IMR-90 (cell line): ENCODE data around the gene OMD. TPM values are rescaled to one million over a fixed set of nuclear protein-coding genes. Genes with fewer than 3 reads are reported as not detected.

Source experiments
- ATAC-seq: fragments of 200-7000 bp; cut with Tn5 transposase; 2 replicates; pipeline ENCODE4 v1.9.1; 2020; ENCODE audit warnings: low read depth, mild to moderate bottlenecking, moderate library complexity
- BruUV-seq: library from RNA; stranded (reverse); fragments of 400-500 nt; replicated peaks from 2 replicates; lab custom pipeline; 2021; lab: Mats Ljungman, UMichigan
- CTCF ChIA-PET: fragments of 300-600 bp; formaldehyde crosslinking; extraction: SDS; loops from one replicate; lab custom pipeline; 2021; ENCODE audit warnings: antibody characterized with exemption; lab: Yijun Ruan, JAX
- POLR2A ChIA-PET: fragments of 300-600 bp; sonication (Branson Sonifier 250); formaldehyde crosslinking; loops from one replicate; lab custom pipeline; 2022; ENCODE audit warnings: antibody characterized with exemption; ENCODE audit not compliant: unreplicated experiment; lab: Charles Lee
- DNase-seq: peaks from one replicate; pipeline ENCODE4 v3.0.0; 2013
- H2AFZ ChIP-seq: replicated peaks from 2 replicates; pipeline ENCODE3; 2013; ENCODE audit warnings: low read length, mild to moderate bottlenecking; ENCODE audit not compliant: poor library complexity
- H2AK5ac ChIP-seq: 2 replicates; pipeline ENCODE4 v1.6.1; 2013; ENCODE audit warnings: low read depth, low read length, inconsistent platforms
- H2AK9ac ChIP-seq: replicated peaks from 2 replicates; pipeline ENCODE3; 2013; ENCODE audit warnings: mild to moderate bottlenecking, low read depth, low read length, moderate library complexity; ENCODE audit not compliant: poor library complexity
- H2BK120ac ChIP-seq: 2 replicates; pipeline ENCODE4 v1.6.1; 2013; ENCODE audit warnings: low read depth, low read length, inconsistent platforms
- H2BK15ac ChIP-seq: 3 replicates; pipeline ENCODE4 v1.6.1; 2013; ENCODE audit warnings: low read depth, low read length, inconsistent platforms
- H2BK20ac ChIP-seq: 2 replicates; pipeline ENCODE4 v1.6.1; 2013; ENCODE audit warnings: low read depth, mild to moderate bottlenecking, inconsistent platforms, low read length, moderate library complexity
- H2BK5ac ChIP-seq: 2 replicates; pipeline ENCODE4 v1.6.1; 2013; ENCODE audit warnings: mild to moderate bottlenecking, low read depth, low read length, inconsistent platforms; ENCODE audit not compliant: poor library complexity, severe bottlenecking
- H3K14ac ChIP-seq: replicated peaks from 2 replicates; pipeline ENCODE4 v1.6.1; 2013; ENCODE audit warnings: low read depth, low read length, inconsistent platforms
- H3K18ac ChIP-seq: 2 replicates; pipeline ENCODE4 v1.6.1; 2013; ENCODE audit warnings: low read depth, low read length, control low read depth
- H3K23ac ChIP-seq: 2 replicates; pipeline ENCODE4 v1.6.1; 2013; ENCODE audit warnings: low read depth, low read length, inconsistent platforms
- H3K27ac ChIP-seq: 2 replicates; pipeline ENCODE4 v1.5.1; 2013; ENCODE audit warnings: mild to moderate bottlenecking, control low read depth, low read length; ENCODE audit not compliant: insufficient read depth
- H3K27me3 ChIP-seq: 2 replicates; pipeline ENCODE4 v1.6.1; 2013; ENCODE audit warnings: low read length; ENCODE audit not compliant: control insufficient read depth, insufficient read depth
- H3K36me3 ChIP-seq: 2 replicates; pipeline ENCODE4 v1.6.1; 2013; ENCODE audit warnings: low read length, mixed read lengths; ENCODE audit not compliant: control insufficient read depth, insufficient read depth
- H3K4ac ChIP-seq: 2 replicates; pipeline ENCODE4 v1.6.1; 2013; ENCODE audit warnings: low read depth, low read length, inconsistent platforms
- H3K4me1 ChIP-seq: 2 replicates; pipeline ENCODE4 v1.6.1; 2013; ENCODE audit warnings: low read length, mixed read lengths; ENCODE audit not compliant: control insufficient read depth, insufficient read depth
- H3K4me2 ChIP-seq: 2 replicates; pipeline ENCODE4 v1.6.1; 2013; ENCODE audit warnings: low read depth, mild to moderate bottlenecking, control low read depth, low read length, moderate library complexity
- H3K4me3 ChIP-seq: 2 replicates; pipeline ENCODE4 v1.5.1; 2013; ENCODE audit warnings: low read depth, mild to moderate bottlenecking, control low read depth, low read length, moderate library complexity; ENCODE audit not compliant: insufficient read depth
- H3K56ac ChIP-seq: 2 replicates; pipeline ENCODE4 v1.6.1; 2013; ENCODE audit warnings: low read length, inconsistent platforms; ENCODE audit not compliant: insufficient read depth; ENCODE audit errors: extremely low read depth
- H3K79me1 ChIP-seq, 2 experiments: 2 replicates each; pipeline ENCODE4 v1.6.1; 2013; ENCODE audit warnings: low read length in 2 of 2, inconsistent platforms in 1 of 2, low read depth in 1 of 2
- H3K9ac ChIP-seq: 2 replicates; pipeline ENCODE4 v1.6.1; 2013; ENCODE audit warnings: low read depth, low read length, control low read depth
- H3K9me1 ChIP-seq: 2 replicates; pipeline ENCODE4 v1.6.1; 2013; ENCODE audit warnings: low read length, inconsistent platforms; ENCODE audit not compliant: insufficient read depth
- H3K9me3 ChIP-seq: 2 replicates; pipeline ENCODE4 v1.6.1; 2013; ENCODE audit warnings: low read length; ENCODE audit not compliant: control insufficient read depth, insufficient read depth
- H4K20me1 ChIP-seq: 2 replicates; pipeline ENCODE4 v1.6.1; 2013; ENCODE audit warnings: low read length, inconsistent platforms; ENCODE audit not compliant: insufficient read depth
- H4K5ac ChIP-seq: 2 replicates; pipeline ENCODE4 v1.6.1; 2013; ENCODE audit warnings: mild to moderate bottlenecking, low read depth, low read length, control low read depth
- H4K8ac ChIP-seq, 2 experiments: 2 replicates each; pipeline ENCODE4 v1.6.1; 2013; ENCODE audit warnings: low read depth in 2 of 2, low read length in 2 of 2, control low read depth in 1 of 2, inconsistent platforms in 1 of 2
- H4K91ac ChIP-seq: 2 replicates; pipeline ENCODE4 v1.6.1; 2013; ENCODE audit warnings: low read depth, low read length, inconsistent platforms; ENCODE audit not compliant: insufficient read depth
- BHLHE40 ChIP-seq: fragments of 150-350 bp; IDR thresholded peaks from 2 replicates; pipeline ENCODE4 v1.6.1; 2016; ENCODE audit warnings: mild to moderate bottlenecking, low read depth, low read length
- CEBPB ChIP-seq: IDR thresholded peaks from 2 replicates; pipeline ENCODE4 v1.6.1; 2012; ENCODE audit warnings: low read depth, low read length, improper control_type of control experiment
- CHD1 ChIP-seq: IDR thresholded peaks from 2 replicates; pipeline ENCODE4 v1.6.1; 2012; ENCODE audit warnings: low read depth, low read length, improper control_type of control experiment
- FOS ChIP-seq: fragments of 150-350 bp; IDR thresholded peaks from 2 replicates; pipeline ENCODE4 v1.6.1; 2016; ENCODE audit warnings: low read depth, low read length
- MAFK ChIP-seq: IDR thresholded peaks from 2 replicates; pipeline ENCODE4 v1.6.1; 2012; ENCODE audit warnings: low read depth, low read length, improper control_type of control experiment
- MAZ ChIP-seq: IDR thresholded peaks from 2 replicates; pipeline ENCODE4 v1.6.1; 2012; ENCODE audit warnings: low read depth, mild to moderate bottlenecking, low read length, improper control_type of control experiment, moderate library complexity, borderline replicate concordance
- MXI1 ChIP-seq: IDR thresholded peaks from 2 replicates; pipeline ENCODE4 v1.6.1; 2012; ENCODE audit warnings: low read depth, mild to moderate bottlenecking, low read length, moderate library complexity, borderline replicate concordance
- NFE2L2 ChIP-seq: fragments of 150-350 bp; IDR thresholded peaks from 2 replicates; pipeline ENCODE4 v1.6.1; 2016; ENCODE audit warnings: low read depth, mild to moderate bottlenecking, low read length
- POLR2A ChIP-seq: IDR thresholded peaks from 2 replicates; pipeline ENCODE4 v1.6.1; 2012; ENCODE audit warnings: mild to moderate bottlenecking, low read depth, low read length
- RAD21 ChIP-seq: IDR thresholded peaks from 2 replicates; pipeline ENCODE4 v1.6.1; 2012; ENCODE audit warnings: low read length, improper control_type of control experiment
- RCOR1 ChIP-seq: IDR thresholded peaks from 2 replicates; pipeline ENCODE4 v1.6.1; 2012; ENCODE audit warnings: mild to moderate bottlenecking, low read length, improper control_type of control experiment; ENCODE audit not compliant: insufficient replicate concordance
- RFX5 ChIP-seq: IDR thresholded peaks from 2 replicates; pipeline ENCODE4 v1.8.0; 2012; ENCODE audit warnings: low read depth, mild to moderate bottlenecking, low read length, moderate library complexity
- SMC3 ChIP-seq: fragments of 150-350 bp; IDR thresholded peaks from 2 replicates; pipeline ENCODE4 v1.6.1; 2016; ENCODE audit warnings: low read depth, mild to moderate bottlenecking, antibody characterized with exemption, low read length, moderate library complexity
- WGBS, 2 experiments: methylation state at CpG; one replicate each; pipeline versions ENCODE4 v1.1.5 to v1.1.7; 2013; ENCODE audit warnings: missing lambda C conversion rate in 2 of 2; ENCODE audit not compliant: insufficient read length in 1 of 2; ENCODE audit errors: extremely low coverage in 2 of 2; 5-methylcytosine and 5-hydroxymethylcytosine counted together
- dilution Hi-C: fragments of 300-500 bp; cut with HindIII; formaldehyde crosslinking; loops from one replicate; pipeline ENCODE4 v1.14.3; 2018; ENCODE audit warnings: low sequenced_read_pairs; ENCODE audit not compliant: unreplicated experiment
- in situ Hi-C: fragments of 300-500 bp; cut with MboI; formaldehyde crosslinking; loops from 3 replicates; pipeline ENCODE4 v1.14.3; 2019; ENCODE audit warnings: low sequenced_read_pairs, inconsistent platforms, mixed read lengths
- intact Hi-C: fragments of 100-400 bp; cut with micrococcal nuclease; formaldehyde crosslinking; loops from 2 replicates; pipeline ENCODE4 v1.10.0; 2022
- polyA plus RNA-seq, 3 experiments: library from polyadenylated mRNA; depleted of rRNA; stranded (reverse); fragments of >200 nt; gene quantifications; 2 replicates each; pipeline ENCODE4 v1.2.3, GENCODE V29; 2012; ENCODE audit warnings: low replicate concordance in 1 of 3
- total RNA-seq: library from RNA; depleted of rRNA; stranded (reverse); fragments of >200 nt; gene quantifications from 2 replicates; pipeline ENCODE4 v1.2.3, GENCODE V29; 2012
- TF ChIP-seq, protein P1 (sequence below): fragments of 150-350 bp; IDR thresholded peaks from 2 replicates; pipeline ENCODE4 v1.6.1; 2017; ENCODE audit warnings: mild to moderate bottlenecking, antibody characterized with exemption, low read length, low read depth
- TF ChIP-seq, protein P2 (sequence below): fragments of 150-350 bp; IDR thresholded peaks from 2 replicates; pipeline ENCODE4 v1.6.1; 2016; ENCODE audit warnings: low read depth, mild to moderate bottlenecking, low read length, moderate library complexity, borderline replicate concordance
- TF ChIP-seq, protein P3 (sequence below): conservative IDR thresholded peaks from 2 replicates; pipeline ENCODE4 v1.5.1; 2012; ENCODE audit warnings: mild to moderate bottlenecking, low read depth, low read length, improper control_type of control experiment

Gene OMD
- total and polyA plus RNA-seq, 2 of the 4 experiments (the other 2 are of a cell fraction), result not detected

DNA sequence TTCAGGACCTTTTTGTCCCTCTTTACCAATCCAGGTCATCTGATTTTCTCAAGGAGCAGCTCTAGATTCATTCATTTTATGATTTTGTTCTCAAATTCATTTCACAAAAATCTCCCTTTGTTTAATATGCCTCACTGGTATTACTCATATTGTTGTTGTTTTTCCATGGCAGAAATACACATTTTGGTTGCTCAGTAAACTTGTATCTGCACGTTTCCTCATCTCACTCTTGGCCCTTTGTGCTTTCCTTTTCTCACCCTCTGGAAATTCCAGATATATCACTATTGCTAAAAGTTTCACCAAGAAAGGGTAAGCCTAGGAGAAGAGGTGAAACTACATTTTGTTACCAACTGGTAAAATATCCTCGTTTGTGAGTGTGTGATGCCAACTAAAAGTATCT, 43.2 kb upstream of the OMD start:
- H2AK9ac ChIP-seq, result no peak overlapping the region
- TF ChIP-seq NFE2L2 (no peak), MAZ (no peak), BHLHE40 (no peak), FOS (no peak), SMC3 (no peak), RFX5 (no peak), MXI1 (no peak), MAFK (no peak), RCOR1 (no peak), RAD21 (no peak), POLR2A (no peak), CHD1 (no peak), CEBPB (no peak)
- TF ChIP-seq, protein P1, sequence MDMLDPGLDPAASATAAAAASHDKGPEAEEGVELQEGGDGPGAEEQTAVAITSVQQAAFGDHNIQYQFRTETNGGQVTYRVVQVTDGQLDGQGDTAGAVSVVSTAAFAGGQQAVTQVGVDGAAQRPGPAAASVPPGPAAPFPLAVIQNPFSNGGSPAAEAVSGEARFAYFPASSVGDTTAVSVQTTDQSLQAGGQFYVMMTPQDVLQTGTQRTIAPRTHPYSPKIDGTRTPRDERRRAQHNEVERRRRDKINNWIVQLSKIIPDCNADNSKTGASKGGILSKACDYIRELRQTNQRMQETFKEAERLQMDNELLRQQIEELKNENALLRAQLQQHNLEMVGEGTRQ, result no peak
- TF ChIP-seq, protein P2, sequence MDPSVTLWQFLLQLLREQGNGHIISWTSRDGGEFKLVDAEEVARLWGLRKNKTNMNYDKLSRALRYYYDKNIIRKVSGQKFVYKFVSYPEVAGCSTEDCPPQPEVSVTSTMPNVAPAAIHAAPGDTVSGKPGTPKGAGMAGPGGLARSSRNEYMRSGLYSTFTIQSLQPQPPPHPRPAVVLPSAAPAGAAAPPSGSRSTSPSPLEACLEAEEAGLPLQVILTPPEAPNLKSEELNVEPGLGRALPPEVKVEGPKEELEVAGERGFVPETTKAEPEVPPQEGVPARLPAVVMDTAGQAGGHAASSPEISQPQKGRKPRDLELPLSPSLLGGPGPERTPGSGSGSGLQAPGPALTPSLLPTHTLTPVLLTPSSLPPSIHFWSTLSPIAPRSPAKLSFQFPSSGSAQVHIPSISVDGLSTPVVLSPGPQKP, result no peak
- TF ChIP-seq, protein P3, sequence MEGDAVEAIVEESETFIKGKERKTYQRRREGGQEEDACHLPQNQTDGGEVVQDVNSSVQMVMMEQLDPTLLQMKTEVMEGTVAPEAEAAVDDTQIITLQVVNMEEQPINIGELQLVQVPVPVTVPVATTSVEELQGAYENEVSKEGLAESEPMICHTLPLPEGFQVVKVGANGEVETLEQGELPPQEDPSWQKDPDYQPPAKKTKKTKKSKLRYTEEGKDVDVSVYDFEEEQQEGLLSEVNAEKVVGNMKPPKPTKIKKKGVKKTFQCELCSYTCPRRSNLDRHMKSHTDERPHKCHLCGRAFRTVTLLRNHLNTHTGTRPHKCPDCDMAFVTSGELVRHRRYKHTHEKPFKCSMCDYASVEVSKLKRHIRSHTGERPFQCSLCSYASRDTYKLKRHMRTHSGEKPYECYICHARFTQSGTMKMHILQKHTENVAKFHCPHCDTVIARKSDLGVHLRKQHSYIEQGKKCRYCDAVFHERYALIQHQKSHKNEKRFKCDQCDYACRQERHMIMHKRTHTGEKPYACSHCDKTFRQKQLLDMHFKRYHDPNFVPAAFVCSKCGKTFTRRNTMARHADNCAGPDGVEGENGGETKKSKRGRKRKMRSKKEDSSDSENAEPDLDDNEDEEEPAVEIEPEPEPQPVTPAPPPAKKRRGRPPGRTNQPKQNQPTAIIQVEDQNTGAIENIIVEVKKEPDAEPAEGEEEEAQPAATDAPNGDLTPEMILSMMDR, result no peak
- no TSS peak for BruUV-seq
- H4K5ac ChIP-seq, result no peak overlapping the region
- no peaks in the 10 kb centered on the region for H3K36me3 ChIP-seq
- dilution Hi-C loops (no loop called here), intact Hi-C loops (no loop called here), in situ Hi-C loops (no loop called here)
- no peak overlapping the region for H4K91ac ChIP-seq
- no peaks in the 10 kb centered on the region for H3K27me3 ChIP-seq
- no peak overlapping the region for H2BK120ac ChIP-seq
- H2AFZ ChIP-seq, result no peak overlapping the region
- POLR2A ChIA-PET, result no interaction called here
- no CpG with 5 or more reads among the region's 2 CpGs for WGBS, 2 experiments
- H3K4ac ChIP-seq, result no peak overlapping the region
- H3K9me1 ChIP-seq, result peaks cover 11% of the 10 kb centered on the region
- no peak overlapping the region for H3K4me2 ChIP-seq
- peaks cover 3% of the 10 kb centered on the region for H3K4me1 ChIP-seq
- H2BK5ac ChIP-seq, result no peak overlapping the region
- DNase-seq, result no peak
- no peak overlapping the region for H3K4me3 ChIP-seq
- peaks cover 2 to 7% of the 10 kb centered on the region in 2 experiments; a peak in 1 of 4 replicates for H3K79me1 ChIP-seq
- no peaks in the 10 kb centered on the region for H4K20me1 ChIP-seq
- H2BK20ac ChIP-seq, result no peak overlapping the region; the same call in 1 of the 2 replicates
- no peak overlapping the region for H2BK15ac ChIP-seq
- H3K9ac ChIP-seq, result no peak overlapping the region
- H3K56ac ChIP-seq, result no peak overlapping the region
- no peak for ATAC-seq
- no peaks in the 10 kb centered on the region for H3K9me3 ChIP-seq
- CTCF ChIA-PET, result no interaction called here
- H3K23ac ChIP-seq, result no peak overlapping the region
- no peak overlapping the region for H2AK5ac ChIP-seq
- no peak overlapping the region for H4K8ac ChIP-seq
- no peak overlapping the region for H3K27ac ChIP-seq
- no peak overlapping the region for H3K14ac ChIP-seq
- no peak overlapping the region for H3K18ac ChIP-seq
